GM15510 (cell line): ENCODE results near the gene IWS1.

ENCODE experiments used
- POLR2A ChIP-seq: IDR thresholded peaks from 3 replicates; pipeline ENCODE4 v1.6.1; 2011; ENCODE audit warnings: borderline replicate concordance; ENCODE audit not compliant: insufficient read length; ENCODE audit errors: extremely low read depth

The IWS1 gene

GRCh38 chr2:127486247-127487058, 39.8 kb downstream of the IWS1 start:
- no peak for TF ChIP-seq POLR2A

- TF ChIP-seq POLR2A: no peak
Measured at GRCh38 chr2:127485694-127486071, 40.6 kb downstream of the IWS1 start.

- TF ChIP-seq POLR2A: no peak
Measured at GRCh38 chr2:127485051-127485693, 41.1 kb downstream of the IWS1 start.

GRCh38 chr2:127482031-127482430, 44.3 kb downstream of the IWS1 start:
- TF ChIP-seq POLR2A: no peak

- no peak for TF ChIP-seq POLR2A
Measured at GRCh38 chr2:127479866-127480743, 46.2 kb downstream of the IWS1 start.

- TF ChIP-seq POLR2A: no peak
Measured at GRCh38 chr2:127479219-127479825, 47.0 kb downstream of the IWS1 start.

GRCh38 chr2:127475788-127476187, 50.5 kb downstream of the IWS1 start:
- TF ChIP-seq POLR2A: no peak

- TF ChIP-seq POLR2A: no peak
Measured at GRCh38 chr2:127472268-127472667, 54.0 kb downstream of the IWS1 start.

- TF ChIP-seq POLR2A: no peak
Measured at GRCh38 chr2:127471286-127471988, 54.9 kb downstream of the IWS1 start.

GRCh38 chr2:127469974-127470373, 56.3 kb downstream of the IWS1 start:
- no peak for TF ChIP-seq POLR2A

GRCh38 chr2:127469051-127469450, 57.2 kb downstream of the IWS1 start:
- no peak for TF ChIP-seq POLR2A

GRCh38 chr2:127465258-127465657, 61.0 kb downstream of the IWS1 start:
- no peak for TF ChIP-seq POLR2A

GRCh38 chr2:127464470-127465257, 61.6 kb downstream of the IWS1 start:
- TF ChIP-seq POLR2A: no peak
